C4-2B (cell line): ENCODE data around the gene SF3B6.

ENCODE experiments used
- CTCF ChIP-seq: fragments of 450-650 bp; conservative IDR thresholded peaks from 2 replicates; pipeline ENCODE4 v1.5.1; 2017; ENCODE audit warnings: mild to moderate bottlenecking
- ZFX ChIP-seq: fragments of 450-650 bp; IDR thresholded peaks from 2 replicates; pipeline ENCODE4 v1.6.1; 2017

GRCh38 chr2:24104906-24105305 is 28.8 kb upstream of the SF3B6 start:
- TF ChIP-seq CTCF, result no peak
- TF ChIP-seq ZFX, result no peak
